ENCODE results near the gene GORASP1. TPM values are rescaled to one million over a fixed set of nuclear protein-coding genes. Genes with fewer than 3 reads are reported as not detected.

The GORASP1 gene
- total and polyA plus RNA-seq, 2 of the 13 experiments (the other 11 are each of a cell fraction or from before 2014, with no cell fraction given) = 36.4 to 39.8 TPM

DNA sequence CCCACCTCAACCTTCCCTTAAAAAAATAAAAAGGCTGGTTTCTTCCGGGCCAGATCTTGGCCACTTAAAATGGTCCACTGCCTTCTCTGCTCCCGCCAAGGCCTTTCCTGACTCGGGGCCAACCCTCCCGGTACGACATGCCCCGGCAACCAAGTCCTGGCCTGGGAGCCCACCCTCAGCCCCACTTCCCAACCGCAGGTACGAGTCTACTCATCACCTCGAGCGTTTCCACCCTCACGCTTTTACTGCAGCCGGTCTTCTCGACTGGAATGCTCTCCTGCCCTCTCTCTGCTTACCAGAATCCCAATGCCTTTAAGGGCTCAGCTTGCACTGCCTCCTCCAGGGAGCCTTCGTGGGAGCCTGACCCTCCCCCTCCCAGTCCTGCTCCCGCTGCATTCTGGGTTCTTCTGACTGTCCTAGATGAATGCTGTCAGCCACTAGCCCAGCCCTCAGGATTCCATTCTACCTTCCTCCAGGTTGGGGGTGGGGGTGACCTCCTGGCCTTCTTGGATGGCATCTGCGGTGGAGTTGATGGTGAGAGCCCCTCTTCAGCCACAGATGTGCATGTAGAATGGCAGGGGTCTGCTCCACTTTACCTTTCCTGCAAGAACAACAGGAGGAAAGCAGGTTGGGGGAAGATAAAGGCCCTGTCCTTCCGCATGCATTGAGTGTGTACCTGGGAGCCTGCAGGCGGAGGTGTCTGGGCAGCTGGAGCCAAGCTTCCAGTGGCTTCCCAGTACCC is 47.0 kb upstream of the GORASP1 start (continued):
- TF ChIP-seq ZNF749 (CRISPR knock-in tag; IDR thresholded peaks at IDR 0.05; ENCODE audit: borderline replicate concordance) (no peak), RXRB (CRISPR knock-in tag; IDR thresholded peaks at IDR 0.05; ENCODE audit: borderline replicate concordance) (peak; percentile 35; the same call in 1 of the 2 replicates), ZNF607 (CRISPR knock-in tag; IDR thresholded peaks at IDR 0.05; ENCODE audit: borderline replicate concordance) (no peak), ZNF337 (CRISPR knock-in tag; IDR thresholded peaks at IDR 0.05; ENCODE audit: borderline replicate concordance, low read depth) (no peak), JDP2 (CRISPR knock-in tag; IDR thresholded peaks at IDR 0.05; ENCODE audit: borderline replicate concordance) (no peak; the same call in 1 of the 2 replicates), ZMYM2 (CRISPR knock-in tag; IDR thresholded peaks at IDR 0.05) (no peak), MEIS1 (CRISPR knock-in tag; IDR thresholded peaks at IDR 0.05; ENCODE audit: borderline replicate concordance) (no peak), ZNF75D (CRISPR knock-in tag; IDR thresholded peaks at IDR 0.05; ENCODE audit: borderline replicate concordance) (no peak), DNMT1 (CRISPR knock-in tag; IDR thresholded peaks at IDR 0.05) (no peak), MTA1 (CRISPR knock-in tag; IDR thresholded peaks at IDR 0.05; ENCODE audit: borderline replicate concordance) (0 out of 2 replicates have a peak, but pooled peaks have one; percentile 32), NFRKB (IDR thresholded peaks at IDR 0.05) (no peak), ZEB1 (IDR thresholded peaks at IDR 0.05; ENCODE audit: insufficient replicate concordance, low read depth) (no peak), CHD2 (IDR thresholded peaks at IDR 0.05; ENCODE audit: low read depth, low read length) (no peak), FOXP1 (IDR thresholded peaks at IDR 0.05) (no peak), FOXP1 (CRISPR knock-in tag; IDR thresholded peaks at IDR 0.05) (no peak), MTA3 (CRISPR knock-in tag; IDR thresholded peaks at IDR 0.05) (no peak), ATAD3A (CRISPR knock-in tag; IDR thresholded peaks at IDR 0.05) (no peak), KDM6A (CRISPR knock-in tag; IDR thresholded peaks at IDR 0.05; ENCODE audit: low read depth) (no peak), KLF13 (CRISPR knock-in tag; IDR thresholded peaks at IDR 0.05) (no peak), POLR2G (IDR thresholded peaks at IDR 0.05; ENCODE audit: low read depth, low read length) (peak; percentile 71), ZNF33B (CRISPR knock-in tag; IDR thresholded peaks at IDR 0.05) (no peak), NR3C1 (CRISPR knock-in tag; IDR thresholded peaks at IDR 0.05) (no peak), PHF5A (CRISPR knock-in tag; IDR thresholded peaks at IDR 0.05; ENCODE audit: low read depth, unreplicated experiment) (no peak), ZBTB8A (CRISPR knock-in tag; IDR thresholded peaks at IDR 0.05; ENCODE audit: borderline replicate concordance, low read depth) (no peak), CBX5 (CRISPR knock-in tag; IDR thresholded peaks at IDR 0.05; ENCODE audit: borderline replicate concordance) (peak; percentile 41; the same call in 1 of the 2 replicates), HNF4A (CRISPR knock-in tag; IDR thresholded peaks at IDR 0.05) (0 out of 2 replicates have a peak, but pooled peaks have one; percentile 12), FOXO1 (CRISPR knock-in tag; IDR thresholded peaks at IDR 0.05) (no peak)
- TF ChIP-seq, protein P1, sequence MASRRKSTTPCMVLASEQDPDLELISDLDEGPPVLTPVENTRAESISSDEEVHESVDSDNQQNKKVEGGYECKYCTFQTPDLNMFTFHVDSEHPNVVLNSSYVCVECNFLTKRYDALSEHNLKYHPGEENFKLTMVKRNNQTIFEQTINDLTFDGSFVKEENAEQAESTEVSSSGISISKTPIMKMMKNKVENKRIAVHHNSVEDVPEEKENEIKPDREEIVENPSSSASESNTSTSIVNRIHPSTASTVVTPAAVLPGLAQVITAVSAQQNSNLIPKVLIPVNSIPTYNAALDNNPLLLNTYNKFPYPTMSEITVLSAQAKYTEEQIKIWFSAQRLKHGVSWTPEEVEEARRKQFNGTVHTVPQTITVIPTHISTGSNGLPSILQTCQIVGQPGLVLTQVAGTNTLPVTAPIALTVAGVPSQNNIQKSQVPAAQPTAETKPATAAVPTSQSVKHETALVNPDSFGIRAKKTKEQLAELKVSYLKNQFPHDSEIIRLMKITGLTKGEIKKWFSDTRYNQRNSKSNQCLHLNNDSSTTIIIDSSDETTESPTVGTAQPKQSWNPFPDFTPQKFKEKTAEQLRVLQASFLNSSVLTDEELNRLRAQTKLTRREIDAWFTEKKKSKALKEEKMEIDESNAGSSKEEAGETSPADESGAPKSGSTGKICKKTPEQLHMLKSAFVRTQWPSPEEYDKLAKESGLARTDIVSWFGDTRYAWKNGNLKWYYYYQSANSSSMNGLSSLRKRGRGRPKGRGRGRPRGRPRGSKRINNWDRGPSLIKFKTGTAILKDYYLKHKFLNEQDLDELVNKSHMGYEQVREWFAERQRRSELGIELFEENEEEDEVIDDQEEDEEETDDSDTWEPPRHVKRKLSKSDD (CRISPR knock-in tag; IDR thresholded peaks at IDR 0.05; ENCODE audit: low read depth) = no peak; the same call in 1 of the 2 replicates
- TF ChIP-seq, protein P2, sequence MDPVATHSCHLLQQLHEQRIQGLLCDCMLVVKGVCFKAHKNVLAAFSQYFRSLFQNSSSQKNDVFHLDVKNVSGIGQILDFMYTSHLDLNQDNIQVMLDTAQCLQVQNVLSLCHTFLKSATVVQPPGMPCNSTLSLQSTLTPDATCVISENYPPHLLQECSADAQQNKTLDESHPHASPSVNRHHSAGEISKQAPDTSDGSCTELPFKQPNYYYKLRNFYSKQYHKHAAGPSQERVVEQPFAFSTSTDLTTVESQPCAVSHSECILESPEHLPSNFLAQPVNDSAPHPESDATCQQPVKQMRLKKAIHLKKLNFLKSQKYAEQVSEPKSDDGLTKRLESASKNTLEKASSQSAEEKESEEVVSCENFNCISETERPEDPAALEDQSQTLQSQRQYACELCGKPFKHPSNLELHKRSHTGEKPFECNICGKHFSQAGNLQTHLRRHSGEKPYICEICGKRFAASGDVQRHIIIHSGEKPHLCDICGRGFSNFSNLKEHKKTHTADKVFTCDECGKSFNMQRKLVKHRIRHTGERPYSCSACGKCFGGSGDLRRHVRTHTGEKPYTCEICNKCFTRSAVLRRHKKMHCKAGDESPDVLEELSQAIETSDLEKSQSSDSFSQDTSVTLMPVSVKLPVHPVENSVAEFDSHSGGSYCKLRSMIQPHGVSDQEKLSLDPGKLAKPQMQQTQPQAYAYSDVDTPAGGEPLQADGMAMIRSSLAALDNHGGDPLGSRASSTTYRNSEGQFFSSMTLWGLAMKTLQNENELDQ (CRISPR knock-in tag; IDR thresholded peaks at IDR 0.05; ENCODE audit: borderline replicate concordance) = no peak
